HG03442 (cell line): ENCODE data around the gene FAM161B.
"Not testable (repeated sequence)": the region's sequence is repeated elsewhere in the genome, so short reads cannot be mapped to it uniquely, and the experiment has no call there.

ENCODE experiments used
- ATAC-seq: cut with Tn5 transposase; IDR thresholded peaks from one replicate; pipeline ENCODE4 v1.9.1; 2021; ENCODE audit warnings: mild to moderate bottlenecking, moderate library complexity; ENCODE audit not compliant: unreplicated experiment

FAM161B gene

GRCh38 chr14:73949752-73950734, at the start of gene FAM161B, which contains the start of gene COQ6:
Gene FAM161B (minus strand): TSS chr14:73950094. CDS start chr14:73950026, 68 bp downstream.
Gene COQ6 (plus strand): TSS chr14:73950302. CDS start chr14:73950333, 31 bp downstream.
- ATAC-seq: peak; percentile 82

- ATAC-seq: no peak
Observed at GRCh38 chr14:73998726-73999125, 48.8 kb upstream of the FAM161B start.

- ATAC-seq: no peak
Observed at GRCh38 chr14:73997944-73998447, 48.1 kb upstream of the FAM161B start.

GRCh38 chr14:73997108-73997943, 47.4 kb upstream of the FAM161B start:
- no peak for ATAC-seq

GRCh38 chr14:73996731-73997107, 46.8 kb upstream of the FAM161B start:
- no peak for ATAC-seq

- ATAC-seq: no peak
Observed at GRCh38 chr14:73995977-73996378, 46.1 kb upstream of the FAM161B start.

- ATAC-seq: not testable (repeated sequence)
Observed at GRCh38 chr14:73994926-73995325, 45.0 kb upstream of the FAM161B start.

- ATAC-seq: no peak
Observed at GRCh38 chr14:73991092-73991491, 41.2 kb upstream of the FAM161B start.

GRCh38 chr14:73988656-73989055, 38.8 kb upstream of the FAM161B start:
- ATAC-seq: not testable (repeated sequence)

- ATAC-seq: no peak
Observed at GRCh38 chr14:73988065-73988464, 38.2 kb upstream of the FAM161B start.

GRCh38 chr14:73977896-73978295, 28.0 kb upstream of the FAM161B start:
- no peak for ATAC-seq

GRCh38 chr14:73976125-73976524, 26.2 kb upstream of the FAM161B start:
- ATAC-seq: no peak

GRCh38 chr14:73973497-73973896, 23.6 kb upstream of the FAM161B start:
- no peak for ATAC-seq

GRCh38 chr14:73968885-73969284, 19.0 kb upstream of the FAM161B start:
- no peak for ATAC-seq

GRCh38 chr14:73965216-73965615, 15.3 kb upstream of the FAM161B start:
- no peak for ATAC-seq

GRCh38 chr14:73961192-73961591, 11.3 kb upstream of the FAM161B start:
- no peak for ATAC-seq

- ATAC-seq: no peak
Observed at GRCh38 chr14:73958591-73958990, 8.7 kb upstream of the FAM161B start.

GRCh38 chr14:73955674-73956073, 5.8 kb upstream of the FAM161B start:
- ATAC-seq: no peak

GRCh38 chr14:73953731-73954130, 3.8 kb upstream of the FAM161B start:
- no peak for ATAC-seq

GRCh38 chr14:73945159-73945670, 4.7 kb downstream of the FAM161B start:
- ATAC-seq: no peak
